ENCODE measurements around the gene STRADA.

DNA sequence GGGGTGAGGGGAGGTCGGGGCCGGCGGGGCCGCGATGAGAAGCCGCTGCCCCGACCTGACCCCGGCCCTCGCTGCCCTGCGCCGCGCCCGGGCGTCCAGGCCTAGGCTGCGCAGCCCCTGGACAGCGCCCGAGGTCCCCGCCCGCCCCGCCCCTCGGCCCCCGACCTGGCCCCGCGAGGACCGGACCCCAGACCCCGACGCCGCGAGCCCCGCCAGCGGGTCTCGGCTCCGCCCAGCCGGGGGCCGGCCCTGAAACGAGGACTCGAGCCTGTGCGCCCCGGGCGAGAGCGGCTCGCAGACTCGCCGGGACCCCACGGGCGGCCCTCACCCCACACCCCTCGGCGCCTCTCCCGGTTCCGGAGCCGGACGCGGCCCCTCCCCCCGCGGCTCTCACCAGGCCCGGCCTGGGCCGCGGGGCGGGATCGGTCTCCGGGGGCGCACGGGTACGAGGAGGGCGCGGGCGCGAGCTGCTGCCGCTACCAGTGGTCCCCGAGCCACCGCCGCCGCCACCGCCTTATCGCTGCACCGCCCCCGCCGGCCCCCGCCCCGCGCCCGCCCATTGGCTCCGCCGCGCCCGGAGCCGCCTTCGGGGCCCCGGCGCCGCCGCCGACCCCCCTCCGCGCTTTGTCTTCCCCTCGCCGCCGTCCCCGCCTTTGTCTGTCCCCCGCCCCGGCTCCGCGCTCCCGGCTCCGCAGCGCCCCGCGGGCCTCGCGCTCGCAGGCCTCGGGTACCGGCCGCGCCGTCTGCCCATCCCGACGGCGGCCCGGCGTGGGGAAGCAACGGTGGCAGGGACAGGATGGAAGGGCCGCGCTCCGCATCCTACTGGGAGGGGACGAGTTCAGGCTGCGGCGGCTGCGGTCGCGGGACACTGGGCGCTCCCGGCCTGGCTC lies 41.7 kb downstream of the STRADA start, which contains the start of gene LIMD2:
- TF ChIP-seq CTCF (IDR thresholded peaks at IDR 0.05) (no peak), POLR2A (IDR thresholded peaks at IDR 0.05) (no peak)

Measured in Peyer's patch (tissue), 4 donors.